Epidermal melanocyte (primary cell): ENCODE results near the gene SMNDC1.
"Not testable (repeated sequence)": the region's sequence is repeated elsewhere in the genome, so short reads cannot be mapped to it uniquely, and the experiment has no call there.

Experiments used
- DNase-seq: peaks from one replicate; pipeline ENCODE4 v3.0.0; 2011; ENCODE audit warnings: low spot score; ENCODE audit not compliant: insufficient read length

Gene SMNDC1

DNA sequence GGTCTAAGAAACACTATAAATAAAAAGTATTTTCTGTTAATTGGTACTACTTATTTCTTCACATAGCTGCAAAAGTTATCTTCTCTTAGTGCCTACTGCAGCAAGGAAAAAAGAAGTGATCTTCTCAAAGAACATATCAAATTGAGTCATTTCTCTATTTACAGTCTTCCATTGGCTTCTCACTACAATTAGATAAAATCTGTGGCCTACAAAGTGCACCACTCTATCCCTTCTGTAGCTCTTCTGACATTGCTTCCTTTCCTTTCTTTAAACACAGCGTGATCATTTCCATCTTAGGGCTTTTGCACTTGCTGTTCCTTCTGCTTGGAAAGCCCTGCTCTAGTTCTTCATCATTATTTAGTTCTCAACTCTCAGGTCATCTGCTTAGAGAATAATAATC lies 52.6 kb downstream of the SMNDC1 start:
- DNase-seq, result no peak

DNA sequence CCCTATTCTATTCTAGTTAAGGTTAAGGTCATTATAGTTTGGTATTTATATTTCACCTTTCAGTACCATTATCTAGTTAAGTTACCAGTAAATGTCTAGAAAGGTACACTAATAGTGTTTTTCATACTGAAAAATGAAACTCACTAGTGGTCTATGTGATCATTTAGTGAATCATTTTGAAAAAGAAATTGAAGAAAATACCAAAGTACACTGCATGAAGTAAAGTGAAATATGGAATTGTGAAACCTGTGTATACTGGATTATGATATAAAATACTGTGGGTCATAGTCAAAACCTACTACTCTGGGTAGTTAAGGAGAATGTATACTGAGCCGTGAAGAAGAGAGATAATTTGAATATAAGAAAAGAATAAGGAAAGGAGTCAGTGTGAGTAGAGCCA lies 53.3 kb downstream of the SMNDC1 start:
- not testable (repeated sequence) for DNase-seq

DNA sequence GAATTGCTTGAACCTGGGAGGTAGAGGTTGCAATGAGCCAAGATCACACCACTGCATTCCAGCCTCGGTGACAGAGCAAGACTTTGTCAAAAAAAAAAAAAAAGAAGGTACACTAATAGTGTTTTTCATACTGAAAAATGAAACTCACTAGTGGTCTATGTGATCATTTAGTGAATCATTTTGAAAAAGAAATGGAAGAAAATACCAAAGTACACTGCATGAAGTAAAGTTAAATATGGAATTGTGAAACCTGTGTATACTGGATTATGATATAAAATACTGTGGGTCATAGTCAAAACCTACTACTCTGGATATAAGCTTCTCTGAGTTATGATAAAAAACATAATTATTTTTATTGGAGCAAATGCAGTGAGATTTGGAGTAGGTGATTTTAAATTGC lies 55.2 kb downstream of the SMNDC1 start:
- DNase-seq, result not testable (repeated sequence)

DNA sequence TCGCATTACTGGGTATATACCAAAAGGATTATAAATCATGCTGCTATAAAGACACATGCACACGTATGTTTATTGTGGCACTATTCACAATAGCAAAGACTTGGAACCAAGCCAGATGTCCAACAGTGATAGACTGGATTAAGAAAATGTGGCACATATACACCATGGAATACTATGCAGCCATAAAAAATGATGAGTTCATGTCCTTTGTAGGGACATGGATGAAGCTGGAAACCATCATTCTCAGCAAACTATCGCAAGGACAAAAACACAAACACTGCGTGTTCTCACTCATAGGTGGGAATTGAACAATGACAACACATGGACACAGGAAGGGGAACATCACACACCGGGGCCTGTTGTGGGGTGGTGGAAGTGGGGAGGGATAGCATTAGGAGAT lies 56.9 kb downstream of the SMNDC1 start:
- not testable (repeated sequence) for DNase-seq

DNA sequence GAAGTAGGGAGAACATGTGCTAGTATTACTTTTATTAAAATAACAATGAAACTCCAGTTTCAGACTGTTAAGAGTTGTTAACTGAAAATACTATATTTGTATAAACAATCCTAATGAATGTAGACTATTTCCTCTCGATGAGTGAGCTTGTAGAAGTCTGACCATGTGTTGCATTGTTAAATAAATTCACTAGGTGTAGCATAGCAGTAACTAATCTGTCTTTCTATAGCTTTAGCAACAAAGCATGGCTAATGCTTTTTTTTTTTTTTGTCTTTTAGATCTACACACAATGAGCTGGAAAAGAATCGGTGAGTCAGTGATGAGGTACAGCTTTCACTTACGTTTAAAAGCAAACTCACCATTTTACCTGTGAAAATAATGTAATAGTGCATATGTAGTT lies 60.2 kb downstream of the SMNDC1 start:
- no peak for DNase-seq

DNA sequence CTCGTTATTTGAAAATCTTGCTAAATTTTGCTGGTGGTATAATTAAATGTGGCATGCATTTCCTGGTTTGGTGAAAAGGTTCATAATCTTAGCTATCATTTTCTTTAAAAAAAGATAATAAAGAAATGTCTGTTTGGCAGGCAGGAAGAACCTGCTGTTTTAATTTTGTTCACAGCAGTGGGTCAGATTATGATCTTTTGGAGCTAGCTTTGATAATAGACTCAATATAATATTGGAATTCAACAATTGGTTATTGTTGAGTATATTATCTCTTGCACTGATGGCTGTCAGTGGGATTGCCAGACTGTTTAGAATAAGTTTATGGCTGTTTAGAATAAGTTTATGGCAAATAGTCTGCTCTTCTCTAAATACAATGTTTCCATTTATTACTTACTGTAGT lies 62.2 kb downstream of the SMNDC1 start:
- DNase-seq, result no peak

DNA sequence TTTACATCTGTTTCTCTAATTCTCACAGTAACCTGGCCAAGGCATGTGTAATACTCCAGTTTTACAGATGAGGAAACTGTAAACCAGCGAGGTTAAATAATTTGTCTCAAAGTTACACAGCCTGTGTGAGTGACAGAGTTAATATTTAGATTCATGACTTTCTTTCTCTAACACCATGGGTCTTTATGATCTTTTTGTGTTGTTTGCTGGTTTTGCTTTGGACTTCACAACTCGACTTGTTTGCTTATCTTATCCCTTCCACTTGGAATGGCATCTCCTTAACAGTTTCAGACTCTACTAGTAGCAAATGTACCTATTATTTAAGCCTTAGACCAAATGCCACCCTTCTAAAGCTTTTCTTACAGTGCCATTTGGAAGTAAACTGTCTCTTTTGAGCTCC lies 62.9 kb downstream of the SMNDC1 start:
- DNase-seq, result no peak

DNA sequence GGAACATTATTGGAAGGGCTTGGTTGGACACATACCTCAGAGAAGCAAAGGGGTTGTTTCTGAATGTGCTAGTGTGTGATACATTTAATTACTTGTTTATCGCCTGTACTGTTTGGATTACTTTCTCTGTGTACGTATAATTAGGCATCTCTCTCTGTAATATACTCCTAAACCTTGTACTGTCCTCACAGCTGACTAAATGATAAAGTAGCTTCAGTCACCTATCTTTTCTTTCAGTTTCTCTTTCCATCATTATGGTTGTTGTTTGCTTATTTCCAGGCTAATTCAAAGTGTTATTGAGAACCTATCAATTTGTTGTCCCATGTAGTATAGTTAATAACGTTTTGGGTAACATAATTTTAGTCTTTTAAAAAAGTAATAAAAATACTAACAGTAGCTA lies 63.3 kb downstream of the SMNDC1 start:
- DNase-seq, result no peak
